GM12878 (cell line): Measurements from ENCODE around the gene MACROD2.
A peak's percentile ranks its signal among the peaks of the same experiment; 100 is the strongest.

Source experiments
- CTCF ChIP-seq, 3 experiments: IDR thresholded peaks in 2 of 3; conservative IDR thresholded peaks in 1 of 3; 2 replicates each; pipeline ENCODE4 v1.5.1; 2011; ENCODE audit warnings: low read depth in 3 of 3, low read length in 3 of 3, mild to moderate bottlenecking in 3 of 3, control low read depth in 2 of 3, moderate library complexity in 2 of 3, inconsistent platforms in 1 of 3, mixed read lengths in 1 of 3; ENCODE audit not compliant: control insufficient read depth in 2 of 3, insufficient read depth in 1 of 3; ENCODE audit errors: extremely low read depth in 1 of 3
- PBX3 ChIP-seq: IDR thresholded peaks from 2 replicates; pipeline ENCODE4 v1.6.1; 2011; ENCODE audit warnings: mild to moderate bottlenecking, low read depth, low read length, moderate library complexity; ENCODE audit not compliant: insufficient replicate concordance
- POLR2AphosphoS2 ChIP-seq: IDR thresholded peaks from 2 replicates; pipeline ENCODE4 v1.6.1; 2011; ENCODE audit warnings: low read depth, mild to moderate bottlenecking, low read length, improper control_type of control experiment, moderate library complexity
- USF2 ChIP-seq: IDR thresholded peaks from 2 replicates; pipeline ENCODE4 v1.6.1; 2011; ENCODE audit warnings: low read depth, low read length, improper control_type of control experiment, borderline replicate concordance

GRCh38 chr20:14055127-14055742, 59.9 kb downstream of the MACROD2 start:
- TF ChIP-seq POLR2AphosphoS2 (no peak), CTCF (IDR thresholded peaks at IDR 0.05 in 2 of 3, conservative IDR thresholded peaks at IDR 0.05 in 1 of 3; ENCODE audit: control insufficient read depth in 2 of 3, extremely low read depth in 1 of 3, insufficient read depth in 1 of 3, low read depth in 3 of 3, low read length in 3 of 3) (peak; percentile 47 to 71 (median 59)), USF2 (no peak), PBX3 (no peak)
